ENCODE results near the gene TXNIP. TPM values are rescaled to one million over a fixed set of nuclear protein-coding genes. Genes with fewer than 3 reads are reported as not detected.
A peak's percentile ranks its signal among the peaks of the same experiment; 100 is the strongest.

TXNIP gene
- total RNA-seq, 1 experiment from 2014 or later: 576 TPM

DNA sequence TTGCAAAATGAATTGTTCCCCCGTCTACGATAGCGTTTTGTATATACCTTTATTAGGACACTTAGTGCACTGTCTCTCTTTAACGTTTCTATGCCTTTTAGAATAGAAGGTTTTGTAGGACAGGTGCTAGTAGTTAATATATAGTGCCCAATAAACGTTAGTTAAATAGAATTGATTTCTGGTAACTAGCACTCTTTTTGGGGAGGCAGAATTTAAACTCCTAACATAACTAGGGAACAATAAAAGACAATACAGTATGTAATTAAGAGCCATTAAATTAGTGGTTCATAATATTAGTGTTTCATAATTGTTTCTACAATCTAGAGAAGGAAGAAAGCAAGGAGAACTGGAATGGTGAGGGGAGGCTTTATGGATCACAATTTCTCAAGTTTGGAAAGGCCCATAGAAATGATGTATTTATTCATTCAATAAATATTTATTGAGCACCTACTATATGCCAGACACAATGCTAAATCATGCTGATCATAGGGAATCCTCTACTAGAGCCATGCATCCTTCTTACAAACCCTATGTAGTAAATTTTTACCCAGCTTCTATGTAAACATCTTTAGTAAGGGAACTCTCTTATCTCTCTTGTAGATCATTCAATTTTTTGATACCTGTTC, 31.1 kb downstream of the TXNIP start:
- POLR2A ChIA-PET: interaction anchor here (0.8 to 7.9 kb wide), 32 partner anchors 8 to 1414 kb away, joined by 3 to 226 read pairs (median 10); partner anchors contain the start of genes ANKRD35, HJV, ITGA10 and LIX1L
- no peak for TF ChIP-seq CTCF (IDR thresholded peaks at IDR 0.05; ENCODE audit: unreplicated experiment)
- peak overlapping the region; percentile 92 for H3K4me3 Mint-ChIP-seq (ENCODE audit: unreplicated experiment)
- peaks cover 5% of the 10 kb centered on the region for H3K36me3 Mint-ChIP-seq (ENCODE audit: insufficient read depth, unreplicated experiment)
- BruUV-seq (replicated peaks): no TSS peak
- CTCF ChIA-PET: interaction anchor here (1.0 to 9.1 kb wide), 12 partner anchors 8 to 106 kb away, joined by 3 to 145 read pairs (median 4); partner anchors contain the start of genes HJV, ITGA10 and PIAS3
- H3K27me3 Mint-ChIP-seq (ENCODE audit: insufficient read depth, unreplicated experiment): no peaks in the 10 kb centered on the region
- intact Hi-C loops (cut with micrococcal nuclease): loop anchor here (1.0 kb wide), 1 partner anchor 14 kb away; no protein-coding TSS in a partner anchor
- no peak for DNase-seq (ENCODE audit: unreplicated experiment)
- H3K4me1 Mint-ChIP-seq (ENCODE audit: insufficient read depth, unreplicated experiment): peaks cover 37% of the 10 kb centered on the region
- H3K9me3 Mint-ChIP-seq (ENCODE audit: unreplicated experiment): no peaks in the 10 kb centered on the region
- H3K27ac Mint-ChIP-seq (ENCODE audit: low read depth, unreplicated experiment): peak overlapping the region; percentile 96

- CTCF ChIA-PET: interaction anchor here (0.6 to 9.1 kb wide), 20 partner anchors 9 to 118 kb away, joined by 3 to 145 read pairs (median 4); partner anchors contain the start of genes ITGA10, NUDT17, PIAS3 and RBM8A
- Mint-ChIP-seq H3K4me3 (ENCODE audit: unreplicated experiment) (peak within 1 kb of the TSS; percentile 92), H3K9me3 (ENCODE audit: unreplicated experiment) (no peaks in the 10 kb centered on the region), H3K4me1 (ENCODE audit: insufficient read depth, unreplicated experiment) (peaks cover 39% of the 10 kb centered on the region), H3K36me3 (ENCODE audit: insufficient read depth, unreplicated experiment) (peaks cover 5% of the 10 kb centered on the region), H3K27ac (ENCODE audit: low read depth, unreplicated experiment) (peak within 1 kb of the TSS; percentile 96), H3K27me3 (ENCODE audit: insufficient read depth, unreplicated experiment) (no peaks in the 10 kb centered on the region)
- intact Hi-C loops (cut with micrococcal nuclease): loop anchor here (1.0 to 5.0 kb wide), 2 partner anchors 15 to 57 kb away; no protein-coding TSS in a partner anchor
- BruUV-seq (replicated peaks): TSS peak; percentile 81
- TF ChIP-seq CTCF (IDR thresholded peaks at IDR 0.05; ENCODE audit: unreplicated experiment): no peak
- POLR2A ChIA-PET: interaction anchor here (0.8 to 7.9 kb wide), 38 partner anchors 8 to 1413 kb away, joined by 3 to 226 read pairs (median 10); partner anchors contain the start of genes ANKRD35, HJV, ITGA10 and LIX1L
- peak; percentile 98 for DNase-seq (ENCODE audit: unreplicated experiment)
These were observed 31.9 kb downstream of the TXNIP start, which contains the start of the genes ANKRD34A and POLR3GL for GRCh38 chr1:145964328-145965118. TSS of gene ANKRD34A (minus strand) at chr1:145964575. CDS start at chr1:145961759, 2,816 bp downstream. TSS of gene POLR3GL (plus strand) at chr1:145964690. CDS start at chr1:145974866, 10,176 bp downstream.

DNA sequence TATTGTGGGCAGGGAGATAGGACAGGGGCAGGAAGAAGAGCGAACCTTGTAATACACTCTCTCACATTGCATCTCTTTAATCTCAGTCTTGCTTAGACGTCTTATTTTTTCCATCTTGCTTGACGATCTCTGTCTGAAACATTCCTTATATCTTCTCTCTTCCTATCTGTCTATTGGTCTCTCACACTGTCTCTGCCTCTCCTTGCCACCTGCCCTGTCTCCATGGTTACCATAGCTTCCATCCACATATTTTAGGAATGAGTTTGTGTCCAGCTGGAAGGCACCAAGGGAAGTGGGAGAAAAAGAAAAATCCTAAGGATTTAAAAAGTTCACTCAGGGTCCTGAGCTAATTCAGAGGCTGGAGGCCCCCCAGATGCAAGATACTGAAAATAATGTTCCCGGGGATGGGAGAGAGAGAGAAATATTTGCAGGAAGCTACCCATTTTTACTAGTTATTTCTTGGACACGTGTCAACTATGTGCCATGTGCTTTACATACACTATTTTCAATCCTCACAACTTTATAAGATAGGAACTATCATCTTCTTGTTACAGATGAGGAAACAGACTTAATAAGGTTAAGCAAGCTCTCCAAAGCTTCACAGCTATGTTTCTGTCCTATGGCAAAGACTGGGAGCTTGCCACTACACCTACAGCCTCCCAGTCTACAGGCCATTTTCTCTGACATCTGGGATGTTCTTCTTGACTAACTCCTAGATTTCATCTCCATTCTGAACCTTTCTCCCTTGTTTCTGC, 32.9 kb downstream of the TXNIP start:
- Mint-ChIP-seq H3K27me3 (ENCODE audit: insufficient read depth, unreplicated experiment) (no peaks in the 10 kb centered on the region), H3K4me1 (ENCODE audit: insufficient read depth, unreplicated experiment) (peaks cover 49% of the 10 kb centered on the region), H3K27ac (ENCODE audit: low read depth, unreplicated experiment) (peak overlapping the region; percentile 96), H3K9me3 (ENCODE audit: unreplicated experiment) (no peaks in the 10 kb centered on the region), H3K36me3 (ENCODE audit: insufficient read depth, unreplicated experiment) (peaks cover 5% of the 10 kb centered on the region), H3K4me3 (ENCODE audit: unreplicated experiment) (peak overlapping the region; percentile 92)
- TF ChIP-seq CTCF (IDR thresholded peaks at IDR 0.05; ENCODE audit: unreplicated experiment): no peak
- DNase-seq (ENCODE audit: unreplicated experiment): peak; percentile 71
- intact Hi-C loops (cut with micrococcal nuclease): loop anchor here (2.0 to 5.0 kb wide), 2 partner anchors 37 to 56 kb away; partner anchors contain the start of gene RBM8A
- ChIA-PET CTCF (interaction anchor here (0.5 to 9.1 kb wide), 19 partner anchors 15 to 117 kb away, joined by 3 to 145 read pairs (median 6); partner anchors contain the start of genes ITGA10, NUDT17, PIAS3 and RBM8A), POLR2A (interaction anchor here (0.6 to 7.9 kb wide), 29 partner anchors 8 to 181 kb away, joined by 3 to 226 read pairs (median 15); partner anchors contain the start of genes LIX1L, PEX11B, PIAS3 and POLR3C)
- BruUV-seq (replicated peaks): no TSS peak

Measured in MCF 10A (cell line).